Stomach (tissue), 4 donors: Measurements from ENCODE around the gene ELF5.

ENCODE experiments used
- EP300 ChIP-seq: sonication (generic); formaldehyde crosslinking; IDR thresholded peaks from one replicate; pipeline ENCODE4 v1.6.1; 2017; ENCODE audit warnings: antibody characterized with exemption
- POLR2A ChIP-seq, 4 donors: fragments of 450-650 bp; IDR thresholded peaks; one replicate each; pipeline ENCODE4 v1.6.1; 2016; ENCODE audit warnings: antibody characterized with exemption in 4 of 4, control low read depth in 2 of 4, mild to moderate bottlenecking in 1 of 4, moderate library complexity in 1 of 4
- TF ChIP-seq, protein P1 (sequence below), 7 experiments: fragments of 450-650 bp in 4 of 7; fragments of 200-600 bp in 3 of 7; sonication (generic) in 3 of 7; IDR thresholded peaks; one replicate each; pipeline ENCODE4 v1.5.1; 2016 to 2019; ENCODE audit warnings: antibody characterized with exemption in 7 of 7, control low read depth in 2 of 7, mild to moderate bottlenecking in 1 of 7

DNA sequence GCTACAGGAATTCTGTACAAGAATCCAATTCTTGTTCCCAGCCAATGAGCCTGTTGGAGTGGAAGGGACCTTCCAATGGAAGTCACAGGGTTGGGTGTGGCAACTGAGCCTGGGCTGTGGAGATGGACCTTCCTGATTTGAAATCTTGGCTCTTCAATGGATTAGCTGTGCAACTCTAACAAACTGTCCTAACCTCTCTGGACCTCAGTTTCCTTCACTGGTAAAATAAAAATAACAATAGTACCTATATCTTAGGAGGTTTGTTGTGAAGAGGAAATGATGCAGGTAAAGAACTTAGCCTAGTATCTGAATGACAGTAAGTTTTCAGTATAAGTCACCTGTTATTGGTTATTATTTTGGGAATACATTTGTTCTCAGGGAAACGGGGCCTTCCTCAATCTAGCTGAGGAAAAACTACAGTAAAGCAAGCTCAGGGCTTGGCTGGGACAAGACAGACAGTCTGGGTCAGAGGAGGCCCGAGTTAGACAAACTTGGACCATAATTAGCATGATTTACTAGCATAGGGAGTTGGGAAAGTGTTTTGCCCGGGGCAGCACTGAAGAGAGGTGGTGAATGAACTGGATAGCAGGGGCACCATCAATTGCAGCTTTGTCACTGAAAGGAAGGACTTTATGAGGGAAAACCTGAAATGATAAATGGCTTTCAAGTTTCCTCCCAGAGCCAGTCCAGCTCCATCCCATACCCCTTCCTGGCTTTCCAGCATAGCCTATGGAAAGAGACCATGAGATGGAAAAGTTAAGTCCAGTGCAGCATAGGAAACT lies 13.7 kb downstream of the ELF5 start:
- TF ChIP-seq, protein P1, sequence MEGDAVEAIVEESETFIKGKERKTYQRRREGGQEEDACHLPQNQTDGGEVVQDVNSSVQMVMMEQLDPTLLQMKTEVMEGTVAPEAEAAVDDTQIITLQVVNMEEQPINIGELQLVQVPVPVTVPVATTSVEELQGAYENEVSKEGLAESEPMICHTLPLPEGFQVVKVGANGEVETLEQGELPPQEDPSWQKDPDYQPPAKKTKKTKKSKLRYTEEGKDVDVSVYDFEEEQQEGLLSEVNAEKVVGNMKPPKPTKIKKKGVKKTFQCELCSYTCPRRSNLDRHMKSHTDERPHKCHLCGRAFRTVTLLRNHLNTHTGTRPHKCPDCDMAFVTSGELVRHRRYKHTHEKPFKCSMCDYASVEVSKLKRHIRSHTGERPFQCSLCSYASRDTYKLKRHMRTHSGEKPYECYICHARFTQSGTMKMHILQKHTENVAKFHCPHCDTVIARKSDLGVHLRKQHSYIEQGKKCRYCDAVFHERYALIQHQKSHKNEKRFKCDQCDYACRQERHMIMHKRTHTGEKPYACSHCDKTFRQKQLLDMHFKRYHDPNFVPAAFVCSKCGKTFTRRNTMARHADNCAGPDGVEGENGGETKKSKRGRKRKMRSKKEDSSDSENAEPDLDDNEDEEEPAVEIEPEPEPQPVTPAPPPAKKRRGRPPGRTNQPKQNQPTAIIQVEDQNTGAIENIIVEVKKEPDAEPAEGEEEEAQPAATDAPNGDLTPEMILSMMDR (IDR thresholded peaks at IDR 0.05) = no peak
- no peak for TF ChIP-seq POLR2A (IDR thresholded peaks at IDR 0.05)
- no peak for TF ChIP-seq EP300
